ENCODE results near the gene IZUMO1R. TPM values are rescaled to one million over a fixed set of nuclear protein-coding genes. Genes with fewer than 3 reads are reported as not detected.

The IZUMO1R gene
- total RNA-seq, 4 donors from 2014 or later = 0.59 TPM; not detected in 3

DNA sequence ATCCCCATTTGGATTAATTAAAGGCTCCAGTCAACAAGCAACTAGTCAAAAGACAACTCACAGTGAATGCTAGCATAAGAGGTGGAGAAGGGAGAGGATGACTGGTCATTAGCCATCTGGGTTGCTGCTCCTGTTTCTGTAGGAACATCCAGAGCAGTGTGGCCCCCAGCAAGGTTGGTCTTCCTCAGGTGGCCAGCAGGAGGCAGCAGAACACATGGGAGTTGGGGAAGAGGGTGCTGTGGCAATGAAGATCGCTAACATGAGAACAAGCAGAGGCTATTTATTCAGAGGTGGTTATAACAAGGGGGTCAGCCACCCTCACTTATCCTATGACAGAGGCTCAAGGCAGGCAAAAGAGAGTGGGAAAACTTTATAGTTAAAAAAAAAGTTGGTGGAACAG lies 21.3 kb downstream of the IZUMO1R start:
- Histone ChIP-seq H3K27ac (no peak overlapping the region), H3K9me3 (peaks cover 0 to 15% (median under 1%) of the 10 kb centered on the region in 4 donors), H3K36me3 (no peaks in the 10 kb centered on the region), H3K4me1 (peaks cover 0 to 25% (median 3%) of the 10 kb centered on the region in 4 donors), H3K27me3 (no peaks in the 10 kb centered on the region), H3K4me3 (no peak overlapping the region)
- DNase-seq (ENCODE audit: low spot score in 2 of 2) = no peak
- TF ChIP-seq POLR2A (IDR thresholded peaks at IDR 0.05) (no peak), EP300 (IDR thresholded peaks at IDR 0.05) (no peak)
- TF ChIP-seq, protein P1, sequence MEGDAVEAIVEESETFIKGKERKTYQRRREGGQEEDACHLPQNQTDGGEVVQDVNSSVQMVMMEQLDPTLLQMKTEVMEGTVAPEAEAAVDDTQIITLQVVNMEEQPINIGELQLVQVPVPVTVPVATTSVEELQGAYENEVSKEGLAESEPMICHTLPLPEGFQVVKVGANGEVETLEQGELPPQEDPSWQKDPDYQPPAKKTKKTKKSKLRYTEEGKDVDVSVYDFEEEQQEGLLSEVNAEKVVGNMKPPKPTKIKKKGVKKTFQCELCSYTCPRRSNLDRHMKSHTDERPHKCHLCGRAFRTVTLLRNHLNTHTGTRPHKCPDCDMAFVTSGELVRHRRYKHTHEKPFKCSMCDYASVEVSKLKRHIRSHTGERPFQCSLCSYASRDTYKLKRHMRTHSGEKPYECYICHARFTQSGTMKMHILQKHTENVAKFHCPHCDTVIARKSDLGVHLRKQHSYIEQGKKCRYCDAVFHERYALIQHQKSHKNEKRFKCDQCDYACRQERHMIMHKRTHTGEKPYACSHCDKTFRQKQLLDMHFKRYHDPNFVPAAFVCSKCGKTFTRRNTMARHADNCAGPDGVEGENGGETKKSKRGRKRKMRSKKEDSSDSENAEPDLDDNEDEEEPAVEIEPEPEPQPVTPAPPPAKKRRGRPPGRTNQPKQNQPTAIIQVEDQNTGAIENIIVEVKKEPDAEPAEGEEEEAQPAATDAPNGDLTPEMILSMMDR (IDR thresholded peaks at IDR 0.05) = peak in 1 of 5 experiments; percentile 6
- 15 to 20% methylated on average over 1 of the region's 1 CpG for WGBS, 2 donors

DNA sequence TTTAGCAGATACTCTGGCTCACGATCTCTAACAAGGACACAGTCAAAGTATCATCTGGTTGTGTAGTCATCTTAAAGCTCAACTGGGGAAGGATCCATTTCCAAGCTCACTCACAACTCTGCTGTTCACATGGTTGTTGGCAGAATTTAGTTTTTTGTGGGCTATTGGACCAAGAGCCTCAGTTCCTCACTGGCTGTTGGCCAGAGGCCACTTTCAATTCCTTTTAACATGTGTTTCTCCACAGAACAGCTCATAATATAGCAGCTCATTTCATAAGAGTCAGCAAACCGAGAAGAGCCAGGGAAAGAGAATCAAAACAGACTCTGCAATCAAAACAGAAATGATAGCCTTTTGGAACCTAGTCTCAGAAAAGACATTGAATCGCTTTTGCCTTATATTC lies 22.6 kb downstream of the IZUMO1R start:
- H3K4me3 ChIP-seq = no peak overlapping the region
- no peaks in the 10 kb centered on the region for H3K27me3 ChIP-seq
- 36 to 43% methylated on average over 3 of the region's 3 CpGs for WGBS, 2 donors
- H3K4me1 ChIP-seq = peaks cover 0 to 32% (median 5%) of the 10 kb centered on the region in 4 donors
- H3K36me3 ChIP-seq = no peaks in the 10 kb centered on the region
- DNase-seq (ENCODE audit: low spot score in 2 of 2) = no peak
- H3K27ac ChIP-seq = no peak overlapping the region
- peaks cover 0 to 13% (median 0%) of the 10 kb centered on the region in 4 donors for H3K9me3 ChIP-seq
- no peak for TF ChIP-seq EP300 (IDR thresholded peaks at IDR 0.05)
- TF ChIP-seq POLR2A (IDR thresholded peaks at IDR 0.05) = no peak
- TF ChIP-seq, protein P1 (IDR thresholded peaks at IDR 0.05) = no peak

DNA sequence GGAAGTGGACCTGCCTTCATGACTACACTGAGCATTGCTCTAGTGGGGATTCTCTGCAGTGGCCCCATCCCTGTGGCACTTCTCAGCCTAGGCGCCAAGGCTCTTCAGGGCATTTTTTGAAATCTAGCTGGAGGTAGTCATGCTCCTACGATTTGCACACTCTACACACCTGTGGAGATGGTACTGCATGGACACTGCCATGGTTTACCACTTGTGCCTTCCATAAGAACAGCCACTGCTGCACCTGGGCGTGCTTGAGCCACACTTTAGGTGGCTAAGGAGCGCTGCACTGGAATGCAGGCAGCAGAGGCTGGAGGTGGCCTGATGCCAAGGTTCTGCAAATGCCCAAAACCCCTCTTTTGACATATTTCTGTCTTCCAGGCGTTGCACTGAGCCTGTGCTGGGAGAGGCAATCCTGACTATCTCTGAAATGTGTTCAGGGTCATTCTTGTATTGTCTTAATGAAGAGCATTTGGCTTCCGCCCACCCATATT lies 24.3 kb downstream of the IZUMO1R start:
- peaks cover 0 to 13% (median 0%) of the 10 kb centered on the region in 4 donors for H3K9me3 ChIP-seq
- no peaks in the 10 kb centered on the region for H3K36me3 ChIP-seq
- 70 to 77% methylated on average over 5 to 6 of the region's 6 CpGs for WGBS, 2 donors
- DNase-seq (ENCODE audit: low spot score in 2 of 2) = no peak
- no peaks in the 10 kb centered on the region for H3K27me3 ChIP-seq
- no peak for TF ChIP-seq EP300 (IDR thresholded peaks at IDR 0.05)
- no peak for TF ChIP-seq POLR2A (IDR thresholded peaks at IDR 0.05)
- TF ChIP-seq, protein P1 (IDR thresholded peaks at IDR 0.05) = no peak
- H3K4me3 ChIP-seq = no peak overlapping the region
- peaks cover 0 to 32% (median 5%) of the 10 kb centered on the region in 4 donors for H3K4me1 ChIP-seq
- no peak overlapping the region for H3K27ac ChIP-seq

DNA sequence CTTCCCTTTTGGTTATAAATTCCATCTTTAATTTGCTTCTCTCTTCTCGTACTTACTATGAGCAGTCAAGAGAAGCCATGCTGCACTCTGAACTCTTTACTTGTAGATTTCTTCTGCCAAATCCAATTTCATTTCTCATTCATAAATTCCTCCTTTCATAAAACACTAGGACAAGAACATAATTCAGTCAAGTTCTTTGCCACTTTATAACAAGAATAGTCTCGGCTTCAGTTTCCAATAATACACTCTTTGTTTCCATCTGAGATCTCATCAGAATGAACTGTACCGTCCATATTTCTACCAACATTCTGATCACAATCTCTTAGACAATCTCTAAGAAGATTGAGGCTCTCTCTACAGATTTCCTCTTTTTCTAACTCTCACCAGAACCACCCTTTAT lies 25.1 kb downstream of the IZUMO1R start:
- no peak for TF ChIP-seq POLR2A (IDR thresholded peaks at IDR 0.05)
- TF ChIP-seq EP300 (IDR thresholded peaks at IDR 0.05) = peak in 1 of 2 donors; percentile 20
- 41% methylated on average over 3 of the region's 3 CpGs for WGBS, 2 donors
- H3K4me3 ChIP-seq = no peak overlapping the region
- H3K27me3 ChIP-seq = no peaks in the 10 kb centered on the region
- no peaks in the 10 kb centered on the region for H3K36me3 ChIP-seq
- H3K4me1 ChIP-seq = peaks cover 0 to 32% (median 5%) of the 10 kb centered on the region in 4 donors
- peak overlapping the region in 2 of 4 donors; percentile 28 to 70 for H3K27ac ChIP-seq
- peaks cover 0 to 13% (median 0%) of the 10 kb centered on the region in 4 donors for H3K9me3 ChIP-seq
- DNase-seq (ENCODE audit: low spot score in 2 of 2) = no peak

DNA sequence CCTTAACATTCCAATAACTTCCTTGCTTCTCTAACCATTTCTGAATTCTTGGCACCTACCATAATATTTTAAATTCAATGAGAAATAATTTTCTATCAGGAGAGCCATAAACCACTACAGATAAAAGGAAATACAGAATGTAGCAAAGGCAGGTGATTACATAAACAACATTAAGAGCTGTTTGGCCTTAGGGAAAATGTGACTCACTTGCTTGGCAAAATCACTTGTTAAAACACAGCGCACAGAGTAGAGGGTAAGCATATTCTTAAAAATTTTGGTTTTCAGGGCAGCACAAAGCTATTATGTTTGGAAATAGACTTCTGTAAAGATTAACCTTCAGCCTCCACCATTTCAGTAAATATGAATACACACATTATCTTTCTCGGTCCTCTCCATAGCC lies 26.4 kb downstream of the IZUMO1R start:
- TF ChIP-seq POLR2A (IDR thresholded peaks at IDR 0.05) = no peak
- peak in 1 of 2 donors; percentile 32 for TF ChIP-seq EP300 (IDR thresholded peaks at IDR 0.05)
- TF ChIP-seq, protein P1 (IDR thresholded peaks at IDR 0.05) = no peak
- 53 to 56% methylated on average over 2 of the region's 2 CpGs for WGBS, 2 donors
- peaks cover 0 to 9% (median 0%) of the 10 kb centered on the region in 4 donors for H3K9me3 ChIP-seq
- no peak for DNase-seq (ENCODE audit: low spot score in 2 of 2)
- H3K4me3 ChIP-seq = no peak overlapping the region
- H3K27me3 ChIP-seq = no peaks in the 10 kb centered on the region
- H3K4me1 ChIP-seq = peaks cover 0 to 32% (median 5%) of the 10 kb centered on the region in 4 donors
- no peaks in the 10 kb centered on the region for H3K36me3 ChIP-seq
- H3K27ac ChIP-seq = peak overlapping the region in 1 of 4 donors; percentile 8
